MCF 10A (cell line): ENCODE data around the gene AIG1. TPM values are rescaled to one million over a fixed set of nuclear protein-coding genes. Genes with fewer than 3 reads are reported as not detected.
A peak's percentile ranks its signal among the peaks of the same experiment; 100 is the strongest.

Experiments
- BruUV-seq: library from RNA; stranded (reverse); fragments of 400-500 nt; replicated peaks from 2 replicates; lab custom pipeline; 2021; lab: Mats Ljungman, UMichigan
- CTCF ChIA-PET: fragments of 300-600 bp; sonication (Branson Sonifier 250); formaldehyde crosslinking; extraction: SDS; loops from one replicate; lab custom pipeline; 2021; ENCODE audit warnings: antibody characterized with exemption, inconsistent platforms; lab: Yijun Ruan, JAX
- POLR2A ChIA-PET: fragments of 300-600, 350-650 bp; sonication (Branson Sonifier 250); formaldehyde crosslinking; extraction: SDS; loops from one replicate; lab custom pipeline; 2020; ENCODE audit warnings: antibody characterized with exemption, inconsistent platforms; lab: Yijun Ruan, JAX
- DNase-seq: peaks from one replicate; pipeline ENCODE4 v3.0.0-alpha.2; 2018; ENCODE audit not compliant: unreplicated experiment
- H3K27ac Mint-ChIP-seq: one replicate; pipeline ENCODE4 v1.8.0; 2022; ENCODE audit warnings: mild to moderate bottlenecking, low read depth, mixed read lengths; ENCODE audit not compliant: unreplicated experiment
- H3K27me3 Mint-ChIP-seq: one replicate; pipeline ENCODE4 v1.8.0; 2022; ENCODE audit warnings: mixed read lengths; ENCODE audit not compliant: insufficient read depth, unreplicated experiment
- H3K36me3 Mint-ChIP-seq: one replicate; pipeline ENCODE4 v1.8.0; 2022; ENCODE audit warnings: mild to moderate bottlenecking, moderate library complexity, mixed read lengths; ENCODE audit not compliant: insufficient read depth, unreplicated experiment
- H3K4me1 Mint-ChIP-seq: one replicate; pipeline ENCODE4 v1.8.0; 2022; ENCODE audit warnings: mixed read lengths; ENCODE audit not compliant: insufficient read depth, unreplicated experiment
- H3K4me3 Mint-ChIP-seq: one replicate; pipeline ENCODE4 v1.8.0; 2022; ENCODE audit warnings: mild to moderate bottlenecking, moderate library complexity, mixed read lengths; ENCODE audit not compliant: unreplicated experiment
- H3K9me3 Mint-ChIP-seq: one replicate; pipeline ENCODE4 v1.8.0; 2022; ENCODE audit warnings: mixed read lengths; ENCODE audit not compliant: unreplicated experiment
- intact Hi-C: fragments of 100-400 bp; cut with micrococcal nuclease; formaldehyde crosslinking; loops from 2 replicates; pipeline ENCODE4 v1.14.1; 2022
- total RNA-seq: library from RNA; stranded (reverse); gene quantifications from 2 replicates; pipeline ENCODE4 v1.2.3, GENCODE V29; 2022
- TF ChIP-seq, protein P1 (sequence below): fragments of 200-600 bp; IDR thresholded peaks from one replicate; pipeline ENCODE4 v1.8.0; 2022; ENCODE audit warnings: antibody characterized with exemption, mild to moderate bottlenecking; ENCODE audit not compliant: unreplicated experiment

Gene AIG1
- total RNA-seq, 1 experiment from 2014 or later: 106 TPM

DNA sequence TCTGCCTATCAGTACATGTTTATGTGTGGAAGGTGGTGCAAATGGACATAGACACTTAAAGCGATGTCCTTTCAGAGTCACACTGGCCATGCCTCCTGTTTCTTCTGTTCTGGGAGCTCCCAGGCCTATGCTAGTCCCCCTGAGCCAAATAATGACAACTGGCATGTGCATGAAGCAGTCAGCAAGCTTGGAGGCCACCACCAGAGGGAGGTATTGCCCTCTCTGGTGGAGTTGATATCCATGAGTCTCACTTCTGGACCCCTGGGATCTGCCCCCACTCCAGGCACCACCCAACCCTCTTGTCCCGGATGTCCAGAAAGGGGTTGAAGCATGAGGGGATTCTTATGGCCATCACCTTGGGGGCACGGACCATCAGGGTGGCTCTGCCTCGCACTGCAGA, 172.2 kb downstream of the AIG1 start:
- H3K27me3 Mint-ChIP-seq: no peaks in the 10 kb centered on the region
- H3K9me3 Mint-ChIP-seq: no peaks in the 10 kb centered on the region
- POLR2A ChIA-PET: interaction anchor here (0.6 to 3.6 kb wide), 7 partner anchors 54 to 165 kb away, joined by 3 to 20 read pairs (median 4); no protein-coding TSS in a partner anchor
- intact Hi-C loops: loop anchor here (1.0 to 10.0 kb wide), 4 partner anchors 104 to 541 kb away; partner anchors contain the start of gene HIVEP2
- peaks cover 7% of the 10 kb centered on the region for H3K4me1 Mint-ChIP-seq
- TF ChIP-seq, protein P1, sequence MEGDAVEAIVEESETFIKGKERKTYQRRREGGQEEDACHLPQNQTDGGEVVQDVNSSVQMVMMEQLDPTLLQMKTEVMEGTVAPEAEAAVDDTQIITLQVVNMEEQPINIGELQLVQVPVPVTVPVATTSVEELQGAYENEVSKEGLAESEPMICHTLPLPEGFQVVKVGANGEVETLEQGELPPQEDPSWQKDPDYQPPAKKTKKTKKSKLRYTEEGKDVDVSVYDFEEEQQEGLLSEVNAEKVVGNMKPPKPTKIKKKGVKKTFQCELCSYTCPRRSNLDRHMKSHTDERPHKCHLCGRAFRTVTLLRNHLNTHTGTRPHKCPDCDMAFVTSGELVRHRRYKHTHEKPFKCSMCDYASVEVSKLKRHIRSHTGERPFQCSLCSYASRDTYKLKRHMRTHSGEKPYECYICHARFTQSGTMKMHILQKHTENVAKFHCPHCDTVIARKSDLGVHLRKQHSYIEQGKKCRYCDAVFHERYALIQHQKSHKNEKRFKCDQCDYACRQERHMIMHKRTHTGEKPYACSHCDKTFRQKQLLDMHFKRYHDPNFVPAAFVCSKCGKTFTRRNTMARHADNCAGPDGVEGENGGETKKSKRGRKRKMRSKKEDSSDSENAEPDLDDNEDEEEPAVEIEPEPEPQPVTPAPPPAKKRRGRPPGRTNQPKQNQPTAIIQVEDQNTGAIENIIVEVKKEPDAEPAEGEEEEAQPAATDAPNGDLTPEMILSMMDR: peak; percentile 55
- H3K36me3 Mint-ChIP-seq: peaks cover 8% of the 10 kb centered on the region
- no peak overlapping the region for H3K4me3 Mint-ChIP-seq
- CTCF ChIA-PET: interaction anchor here (0.5 to 3.4 kb wide), 20 partner anchors 12 to 540 kb away, joined by 3 to 21 read pairs (median 5); no protein-coding TSS in a partner anchor
- peak overlapping the region; percentile 33 for H3K27ac Mint-ChIP-seq
- BruUV-seq: no TSS peak
- DNase-seq: peak; percentile 70

DNA sequence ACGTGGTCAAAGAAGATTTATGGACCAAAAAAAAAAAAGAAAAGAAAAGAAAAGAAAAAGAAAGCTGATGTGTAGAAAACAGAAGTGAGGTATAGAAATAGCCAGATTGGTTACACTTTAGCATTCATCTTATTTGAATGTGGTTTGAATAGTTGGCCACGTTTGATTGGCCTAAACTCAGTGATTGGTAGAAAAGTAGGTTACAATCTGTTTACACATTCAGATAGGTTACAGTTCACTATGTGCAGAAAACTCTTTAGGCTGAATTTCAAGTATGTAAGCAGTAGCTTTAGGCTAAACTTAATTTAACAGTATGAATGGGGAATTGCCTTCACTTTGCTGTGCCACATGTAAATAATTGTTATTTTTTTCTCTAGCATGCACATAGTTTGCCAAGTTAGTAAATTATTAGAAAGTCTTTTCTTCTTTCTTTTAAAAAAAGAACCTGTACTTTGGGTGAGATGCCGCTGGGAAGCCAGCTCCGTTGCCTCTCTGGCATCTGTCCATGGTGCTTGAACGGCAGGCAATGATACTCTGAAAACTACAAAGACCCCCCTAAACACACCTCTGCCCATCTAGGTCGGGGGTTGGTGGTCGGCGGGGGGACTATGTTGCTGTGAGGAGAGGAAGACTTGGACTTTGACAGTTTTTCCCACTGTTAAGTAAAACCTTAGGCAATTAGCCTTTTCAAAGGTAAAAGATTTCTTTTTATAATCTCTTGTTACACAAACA, 173.0 kb downstream of the AIG1 start:
- Mint-ChIP-seq H3K27ac (peak overlapping the region; percentile 33), H3K27me3 (no peaks in the 10 kb centered on the region), H3K4me1 (no peaks in the 10 kb centered on the region), H3K9me3 (no peaks in the 10 kb centered on the region), H3K36me3 (peaks cover 10% of the 10 kb centered on the region), H3K4me3 (no peak overlapping the region)
- TF ChIP-seq, protein P1: no peak
- no TSS peak for BruUV-seq
- CTCF ChIA-PET: interaction anchor here (0.7 to 2.9 kb wide), 6 partner anchors 104 to 540 kb away, joined by 3 to 18 read pairs (median 9); no protein-coding TSS in a partner anchor
- DNase-seq: no peak
- POLR2A ChIA-PET: interaction anchor here (0.8 to 2.5 kb wide), 2 partner anchors 100 to 103 kb away, joined by 3 to 10 read pairs; no protein-coding TSS in a partner anchor
- intact Hi-C loops: loop anchor here (1.0 to 10.0 kb wide), 4 partner anchors 103 to 541 kb away; partner anchors contain the start of gene HIVEP2

DNA sequence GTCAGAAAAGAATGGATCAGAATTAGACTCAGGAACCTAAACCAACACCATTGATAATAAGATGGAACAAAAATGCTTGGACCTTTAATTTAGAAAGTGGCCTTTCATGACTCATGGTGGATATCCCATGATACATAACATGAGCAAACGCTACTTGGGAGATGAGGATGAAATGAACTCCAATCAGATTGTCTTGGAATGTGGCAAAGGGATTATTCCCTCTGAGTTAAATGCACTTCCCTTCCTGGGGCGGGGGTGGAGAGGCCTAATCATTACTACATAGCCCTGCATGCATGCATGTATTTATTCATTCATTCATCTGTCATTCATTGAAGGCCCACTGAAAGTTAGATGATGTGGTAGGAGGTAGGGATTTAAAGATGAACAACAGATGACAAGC, 174.0 kb downstream of the AIG1 start:
- Mint-ChIP-seq H3K4me1 (no peaks in the 10 kb centered on the region), H3K9me3 (no peaks in the 10 kb centered on the region), H3K4me3 (no peak overlapping the region), H3K36me3 (peaks cover 20% of the 10 kb centered on the region), H3K27me3 (no peaks in the 10 kb centered on the region), H3K27ac (no peak overlapping the region)
- TF ChIP-seq, protein P1: no peak
- no peak for DNase-seq
- intact Hi-C loops: loop anchor here (5.0 to 10.0 kb wide), 2 partner anchors 290 to 542 kb away; partner anchors contain the start of gene HIVEP2
- ChIA-PET CTCF (interaction anchor here (0.7 to 2.9 kb wide), 2 partner anchors 536 to 541 kb away, joined by 3 to 11 read pairs; no protein-coding TSS in a partner anchor), POLR2A (interaction anchor here (0.5 kb wide), 1 partner anchor 874 kb away, joined by 4 read pairs; no protein-coding TSS in a partner anchor)
- BruUV-seq: no TSS peak

DNA sequence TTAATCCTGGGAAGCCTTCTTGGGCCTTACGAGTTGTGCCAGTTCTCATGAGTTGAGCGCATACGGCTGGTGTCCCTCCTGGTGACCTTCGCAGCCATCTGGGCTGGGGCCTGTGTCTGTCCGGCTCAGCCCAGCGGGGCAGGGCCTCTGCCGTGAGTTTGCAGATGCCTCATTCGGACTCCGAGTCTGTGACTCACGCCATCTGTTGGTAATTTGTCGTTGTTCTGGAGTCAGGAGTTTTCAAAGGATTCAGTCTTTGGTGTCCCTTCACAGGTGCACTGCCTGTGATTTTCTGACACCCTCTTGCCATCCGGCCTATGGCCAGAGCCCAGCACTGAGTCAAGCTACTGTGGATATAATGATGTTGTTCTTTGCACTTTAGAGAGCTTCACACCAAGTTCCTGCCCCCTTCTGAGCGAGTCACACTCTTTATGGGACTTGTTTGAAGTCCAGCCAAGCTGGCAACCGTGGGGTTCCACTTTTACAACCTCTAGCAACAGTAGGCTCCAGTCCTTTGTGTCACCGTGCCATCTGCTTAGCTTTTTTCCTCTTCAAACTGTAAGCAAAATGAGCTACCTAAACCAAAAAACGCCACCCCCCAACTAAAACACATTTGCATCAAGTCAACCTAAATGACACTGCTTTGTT, 175.6 kb downstream of the AIG1 start:
- H3K27me3 Mint-ChIP-seq: no peaks in the 10 kb centered on the region
- intact Hi-C loops: loop anchor here (10.0 kb wide), 1 partner anchor 291 kb away; the partner anchor contains the start of gene HIVEP2
- no peak overlapping the region for H3K4me3 Mint-ChIP-seq
- ChIA-PET CTCF (no interaction called here), POLR2A (no interaction called here)
- DNase-seq: peak; percentile 7
- H3K4me1 Mint-ChIP-seq: no peaks in the 10 kb centered on the region
- H3K9me3 Mint-ChIP-seq: no peaks in the 10 kb centered on the region
- TF ChIP-seq, protein P1: no peak
- H3K36me3 Mint-ChIP-seq: peaks cover 24% of the 10 kb centered on the region
- BruUV-seq: no TSS peak
- H3K27ac Mint-ChIP-seq: no peak overlapping the region
